ENCODE measurements around the gene SCIN.

DNA sequence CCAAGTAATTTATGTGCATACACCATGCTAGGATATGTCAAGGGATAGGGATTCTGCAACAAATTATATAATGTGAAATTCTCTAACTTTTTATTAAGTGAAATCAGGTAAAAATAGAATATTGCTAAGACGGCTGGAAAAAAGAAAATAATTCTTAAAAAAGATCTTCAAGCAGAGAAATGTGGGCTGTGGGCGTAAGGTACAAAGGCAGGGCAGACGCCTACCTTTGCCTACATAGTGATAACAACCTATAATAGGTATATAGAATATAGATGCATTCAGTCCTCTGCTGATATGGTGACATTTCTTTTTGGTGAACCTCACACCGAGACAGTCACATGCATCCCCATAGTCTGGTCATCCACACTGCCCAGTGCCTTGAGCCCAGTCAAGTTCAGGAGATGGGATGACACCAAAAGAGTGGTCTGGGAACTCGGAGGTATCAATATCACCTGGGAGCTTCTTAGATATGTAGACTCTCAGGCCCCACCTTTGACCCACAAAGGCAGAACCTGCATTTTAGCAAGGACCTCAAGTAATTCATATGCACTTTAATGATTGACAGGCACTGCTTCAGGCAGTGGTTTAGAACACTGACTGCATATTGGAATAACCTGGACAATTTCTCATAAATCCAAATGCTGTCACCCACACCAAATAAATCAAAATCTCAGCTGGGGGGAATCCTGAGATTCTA lies 59.4 kb downstream of the SCIN start:
- TF ChIP-seq, protein P1, sequence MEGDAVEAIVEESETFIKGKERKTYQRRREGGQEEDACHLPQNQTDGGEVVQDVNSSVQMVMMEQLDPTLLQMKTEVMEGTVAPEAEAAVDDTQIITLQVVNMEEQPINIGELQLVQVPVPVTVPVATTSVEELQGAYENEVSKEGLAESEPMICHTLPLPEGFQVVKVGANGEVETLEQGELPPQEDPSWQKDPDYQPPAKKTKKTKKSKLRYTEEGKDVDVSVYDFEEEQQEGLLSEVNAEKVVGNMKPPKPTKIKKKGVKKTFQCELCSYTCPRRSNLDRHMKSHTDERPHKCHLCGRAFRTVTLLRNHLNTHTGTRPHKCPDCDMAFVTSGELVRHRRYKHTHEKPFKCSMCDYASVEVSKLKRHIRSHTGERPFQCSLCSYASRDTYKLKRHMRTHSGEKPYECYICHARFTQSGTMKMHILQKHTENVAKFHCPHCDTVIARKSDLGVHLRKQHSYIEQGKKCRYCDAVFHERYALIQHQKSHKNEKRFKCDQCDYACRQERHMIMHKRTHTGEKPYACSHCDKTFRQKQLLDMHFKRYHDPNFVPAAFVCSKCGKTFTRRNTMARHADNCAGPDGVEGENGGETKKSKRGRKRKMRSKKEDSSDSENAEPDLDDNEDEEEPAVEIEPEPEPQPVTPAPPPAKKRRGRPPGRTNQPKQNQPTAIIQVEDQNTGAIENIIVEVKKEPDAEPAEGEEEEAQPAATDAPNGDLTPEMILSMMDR (IDR thresholded peaks at IDR 0.05) = no peak
- TF ChIP-seq TCF7L2 (IDR thresholded peaks at IDR 0.05; ENCODE audit: low read depth, low read length) (no peak), POLR2AphosphoS5 (IDR thresholded peaks at IDR 0.05; ENCODE audit: low read depth, low read length) (no peak)

All from Panc1 (cell line).